Ovary (tissue), 9 donors: Measurements from ENCODE around the gene U2SURP. TPM values are rescaled to one million over a fixed set of nuclear protein-coding genes. Genes with fewer than 3 reads are reported as not detected.
A peak's percentile ranks its signal among the peaks of the same experiment; 100 is the strongest.

ENCODE experiments used
- DNase-seq, 5 donors: peaks; one replicate each; pipeline ENCODE4 v3.0.0-alpha.2; 2019 to 2020
- H3K27ac ChIP-seq, 2 donors: fragments of 200-600 bp; one replicate each; pipeline versions ENCODE4 v1.5.1 to v1.8.0; 2019 to 2022
- H3K27me3 ChIP-seq: fragments of 200-600 bp; one replicate; pipeline ENCODE4 v1.8.0; 2022
- H3K36me3 ChIP-seq: fragments of 200-600 bp; sonication (generic); one replicate; pipeline ENCODE4 v1.5.1; 2019
- H3K4me1 ChIP-seq: one replicate; pipeline ENCODE4 v1.8.1; 2013; ENCODE audit warnings: mild to moderate bottlenecking, moderate library complexity; ENCODE audit not compliant: insufficient read depth
- H3K4me3 ChIP-seq: fragments of 200-600 bp; sonication (generic); one replicate; pipeline ENCODE4 v1.5.1; 2017
- H3K9me3 ChIP-seq, 2 donors: fragments of 200-600 bp in 1 of 2; sonication (generic) in 1 of 2; one replicate each; pipeline versions ENCODE4 v1.5.1 to v1.8.1; 2013 to 2019; ENCODE audit warnings: mild to moderate bottlenecking in 1 of 2, moderate library complexity in 1 of 2
- EP300 ChIP-seq: sonication (generic); formaldehyde crosslinking; IDR thresholded peaks from one replicate; pipeline ENCODE4 v1.6.1; 2017; ENCODE audit warnings: antibody characterized with exemption
- POLR2A ChIP-seq: fragments of 450-650 bp; IDR thresholded peaks from one replicate; pipeline ENCODE4 v1.6.1; 2017; ENCODE audit warnings: antibody characterized with exemption, mild to moderate bottlenecking, moderate library complexity
- WGBS, 3 donors: extraction: QIAGEN DNeasy Blood & Tissue Kit in 1 of 3; methylation state at CpG; one replicate each; pipeline versions ENCODE4 v1.1.5 to v1.1.7; 2013 to 2017; 5-methylcytosine and 5-hydroxymethylcytosine counted together
- intact Hi-C, 4 donors: fragments of 100-400 bp; cut with DNase I; formaldehyde crosslinking; loops; one replicate each; pipeline versions ENCODE4 v1.11.0 to v1.15.1; 2022 to 2023
- polyA plus RNA-seq, 2 donors: library from polyadenylated mRNA; stranded (reverse); fragments of 200-250 nt in 1 of 2; fragments of 350-450 nt in 1 of 2; fragmentation: Illumina TruSeq in 1 of 2; extraction: RNeasy Lipid Tissue Mini Kit (QIAGEN cat#74804) in 1 of 2; gene quantifications; one replicate each; pipeline ENCODE4 v1.2.3, GENCODE V29; 2013 to 2014
- total RNA-seq, 7 donors: library from RNA; depleted of rRNA in 2 of 7; stranded (reverse); fragments of >200 nt in 2 of 7; fragmentation: NEBNext Ultra II Directional in 3 of 7; extraction: Animal tissue kit (Norgen Biotek cat#: 25700) in 3 of 7; gene quantifications; one replicate each; pipeline versions ENCODE4 v1.1.0 to v1.2.4, GENCODE V29; 2016 to 2023
- TF ChIP-seq, protein P1 (sequence below), 3 donors: fragments of 450-650 bp in 2 of 3; fragments of 200-600 bp in 1 of 3; IDR thresholded peaks; one replicate each; pipeline versions ENCODE4 v1.5.1 to v1.8.0; 2016 to 2022; ENCODE audit warnings: antibody characterized with exemption in 3 of 3, mild to moderate bottlenecking in 1 of 3
- donor health status: DM: no; HTN: no; CAD: no; lungs with moderate emphysema.
- donor health status: DM: no; HTN: no; CAD: no.
- donor health status: Bipolar disorder and iron deficiency.
- donor health status: DM: yes; HTN: yes; CAD: no.
- donor health status: DM: no; HTN: no; CAD: no.
- donor health status: DM: yes; HTN: yes; CAD: no.

U2SURP gene
- total and polyA plus RNA-seq, 9 donors: 32.3 to 117 (median 92.5) TPM

DNA sequence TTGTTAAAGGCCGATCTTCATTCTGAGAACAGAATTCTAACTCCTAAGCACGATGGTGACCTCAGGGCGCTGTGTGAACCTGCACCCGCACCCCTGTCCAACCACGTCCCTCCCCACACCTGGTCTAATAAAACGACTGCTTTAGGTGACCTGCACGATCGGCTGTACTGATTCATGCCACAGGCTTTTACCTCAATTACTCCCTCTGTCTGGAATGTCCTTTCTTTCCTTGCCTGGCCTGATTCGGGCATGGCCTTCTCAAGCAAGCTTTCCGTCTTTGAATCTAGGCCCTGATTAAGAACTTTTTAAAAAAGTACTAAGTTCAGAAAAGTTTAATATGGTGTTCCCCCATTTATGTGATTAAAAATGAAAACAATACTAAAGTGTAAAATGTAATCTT lies 842 bp upstream of the U2SURP start:
- 12 to 19% (median 12%) methylated on average over 10 of the region's 10 CpGs for WGBS, 3 donors
- Histone ChIP-seq H3K27me3 (no peaks in the 10 kb centered on the region), H3K4me1 (peaks cover 7% of the 10 kb centered on the region), H3K27ac (peak overlapping the region in 1 of 2 donors; percentile 84), H3K9me3 (no peaks in the 10 kb centered on the region), H3K4me3 (peak overlapping the region; percentile 95), H3K36me3 (no peaks in the 10 kb centered on the region)
- TF ChIP-seq POLR2A (no peak), EP300 (no peak)
- TF ChIP-seq, protein P1, sequence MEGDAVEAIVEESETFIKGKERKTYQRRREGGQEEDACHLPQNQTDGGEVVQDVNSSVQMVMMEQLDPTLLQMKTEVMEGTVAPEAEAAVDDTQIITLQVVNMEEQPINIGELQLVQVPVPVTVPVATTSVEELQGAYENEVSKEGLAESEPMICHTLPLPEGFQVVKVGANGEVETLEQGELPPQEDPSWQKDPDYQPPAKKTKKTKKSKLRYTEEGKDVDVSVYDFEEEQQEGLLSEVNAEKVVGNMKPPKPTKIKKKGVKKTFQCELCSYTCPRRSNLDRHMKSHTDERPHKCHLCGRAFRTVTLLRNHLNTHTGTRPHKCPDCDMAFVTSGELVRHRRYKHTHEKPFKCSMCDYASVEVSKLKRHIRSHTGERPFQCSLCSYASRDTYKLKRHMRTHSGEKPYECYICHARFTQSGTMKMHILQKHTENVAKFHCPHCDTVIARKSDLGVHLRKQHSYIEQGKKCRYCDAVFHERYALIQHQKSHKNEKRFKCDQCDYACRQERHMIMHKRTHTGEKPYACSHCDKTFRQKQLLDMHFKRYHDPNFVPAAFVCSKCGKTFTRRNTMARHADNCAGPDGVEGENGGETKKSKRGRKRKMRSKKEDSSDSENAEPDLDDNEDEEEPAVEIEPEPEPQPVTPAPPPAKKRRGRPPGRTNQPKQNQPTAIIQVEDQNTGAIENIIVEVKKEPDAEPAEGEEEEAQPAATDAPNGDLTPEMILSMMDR (IDR thresholded peaks at IDR 0.05): no peak
- intact Hi-C loops: no loop called here
- no peak for DNase-seq

DNA sequence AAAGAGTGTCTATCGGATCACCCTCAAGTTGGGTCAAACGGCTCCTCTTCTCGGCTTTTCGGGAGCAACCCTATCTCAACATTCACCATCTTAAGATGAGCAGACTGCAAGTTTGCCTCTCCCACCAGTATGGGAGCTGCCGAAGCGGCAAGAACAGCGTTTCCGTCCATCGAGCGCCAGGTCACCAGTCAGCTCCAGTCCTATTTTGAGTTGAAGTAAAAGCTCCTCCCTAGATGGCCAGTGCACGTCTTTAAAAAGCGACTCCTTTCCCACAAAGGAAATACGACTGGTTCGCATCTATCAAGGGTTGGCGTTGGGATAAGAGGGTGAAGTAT lies 369 bp upstream of the U2SURP start:
- no peak for TF ChIP-seq POLR2A
- TF ChIP-seq, protein P1 (IDR thresholded peaks at IDR 0.05): no peak
- TF ChIP-seq EP300: no peak
- no peak for DNase-seq
- Histone ChIP-seq H3K36me3 (no peaks in the 10 kb centered on the region), H3K4me1 (peaks cover 7% of the 10 kb centered on the region), H3K4me3 (peak overlapping the region; percentile 95), H3K27ac (peak overlapping the region; percentile 31 to 84), H3K9me3 (no peaks in the 10 kb centered on the region), H3K27me3 (no peaks in the 10 kb centered on the region)
- intact Hi-C loops: no loop called here
- 0 to 1% (median 1%) methylated on average over 15 of the region's 15 CpGs for WGBS, 3 donors

DNA sequence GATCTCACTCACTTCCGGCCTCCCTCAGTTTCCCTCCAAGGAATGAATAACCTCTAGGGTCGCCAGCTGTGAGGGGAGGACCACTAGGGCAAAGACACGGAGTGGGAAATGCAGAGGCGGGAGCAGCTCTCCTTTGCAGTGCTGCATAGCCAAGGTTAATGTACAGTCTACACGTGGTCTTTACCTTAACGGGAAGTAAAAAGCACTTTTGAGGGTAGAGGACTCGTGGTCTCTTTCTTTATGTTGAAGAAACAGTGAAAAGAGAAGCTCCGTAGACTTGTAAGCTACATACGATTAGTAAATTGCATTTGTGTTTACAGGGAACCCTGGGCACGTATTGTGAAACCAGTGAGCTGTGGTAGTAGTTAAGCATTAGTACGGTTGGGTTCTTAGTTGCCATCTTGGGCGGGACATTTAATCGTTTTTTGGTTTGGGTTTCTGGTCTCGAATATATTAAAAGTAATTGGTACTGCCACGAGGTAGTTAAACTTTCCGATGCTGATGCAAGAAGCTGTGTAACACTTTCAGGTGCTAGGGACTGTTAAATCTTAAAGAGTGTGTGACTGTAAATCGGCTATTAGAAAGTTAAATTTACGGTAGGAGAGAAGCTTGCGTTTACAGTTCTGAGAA lies 828 bp downstream of the U2SURP start:
- Histone ChIP-seq H3K4me3 (peak overlapping the region; percentile 95), H3K9me3 (no peaks in the 10 kb centered on the region), H3K27me3 (no peaks in the 10 kb centered on the region), H3K36me3 (no peaks in the 10 kb centered on the region), H3K4me1 (peaks cover 10% of the 10 kb centered on the region), H3K27ac (no peak overlapping the region)
- intact Hi-C loops: no loop called here
- no peak for DNase-seq
- TF ChIP-seq, protein P1 (IDR thresholded peaks at IDR 0.05): no peak
- TF ChIP-seq POLR2A: no peak
- TF ChIP-seq EP300: no peak
- WGBS, 3 donors: 0 to 2% (median 0%) methylated on average over 19 of the region's 19 CpGs

DNA sequence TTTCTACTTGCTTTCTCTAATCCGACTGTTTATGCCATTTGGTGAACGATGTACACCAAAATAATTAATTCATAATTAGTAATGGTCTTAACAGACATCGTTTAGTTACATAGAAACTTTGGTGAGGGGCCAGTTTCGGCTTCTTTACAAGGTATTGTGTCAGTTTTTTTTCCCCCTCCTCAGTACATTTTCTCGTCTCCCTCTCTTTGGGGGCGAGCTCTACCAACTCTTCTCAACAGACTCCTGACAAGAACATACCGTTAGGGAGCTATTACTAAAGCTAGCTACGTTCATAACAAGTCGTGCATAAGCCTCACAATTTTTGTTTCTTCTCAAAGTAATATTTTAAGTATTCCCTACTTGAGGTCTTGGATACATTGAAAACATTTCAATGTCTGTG lies 1.4 kb downstream of the U2SURP start:
- Histone ChIP-seq H3K36me3 (no peaks in the 10 kb centered on the region), H3K27me3 (no peaks in the 10 kb centered on the region), H3K27ac (no peak overlapping the region), H3K4me3 (peak overlapping the region; percentile 95), H3K9me3 (no peaks in the 10 kb centered on the region), H3K4me1 (peaks cover 10% of the 10 kb centered on the region)
- WGBS, 3 donors: 5 to 6% (median 6%) methylated on average over 9 of the region's 9 CpGs
- no peak for TF ChIP-seq EP300
- TF ChIP-seq, protein P1 (IDR thresholded peaks at IDR 0.05): no peak
- TF ChIP-seq POLR2A: no peak
- DNase-seq: no peak
- intact Hi-C loops: no loop called here
